ENCODE data around the gene SLC26A5.

DNA sequence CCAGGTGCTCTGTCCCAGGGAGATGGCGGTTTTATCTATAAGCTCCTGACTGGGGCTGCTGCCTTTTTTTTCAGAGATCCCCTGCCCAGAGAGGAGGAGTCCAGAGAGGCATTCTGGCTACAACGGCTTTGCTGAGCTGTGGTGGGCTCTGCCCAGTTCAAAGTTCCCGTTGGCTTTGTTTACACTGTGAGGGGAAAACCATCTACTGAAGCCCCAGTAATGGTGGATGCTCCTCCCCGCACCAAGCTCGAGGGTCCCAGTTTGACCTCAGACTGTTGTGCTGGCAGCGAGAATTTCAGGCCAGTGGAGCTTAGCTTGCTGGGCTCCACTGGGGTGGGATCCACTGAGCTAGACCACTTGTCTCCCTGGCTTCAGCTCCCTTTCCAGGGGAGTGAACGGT is 16.4 kb upstream of the SLC26A5 start:
- TF ChIP-seq, protein P1, sequence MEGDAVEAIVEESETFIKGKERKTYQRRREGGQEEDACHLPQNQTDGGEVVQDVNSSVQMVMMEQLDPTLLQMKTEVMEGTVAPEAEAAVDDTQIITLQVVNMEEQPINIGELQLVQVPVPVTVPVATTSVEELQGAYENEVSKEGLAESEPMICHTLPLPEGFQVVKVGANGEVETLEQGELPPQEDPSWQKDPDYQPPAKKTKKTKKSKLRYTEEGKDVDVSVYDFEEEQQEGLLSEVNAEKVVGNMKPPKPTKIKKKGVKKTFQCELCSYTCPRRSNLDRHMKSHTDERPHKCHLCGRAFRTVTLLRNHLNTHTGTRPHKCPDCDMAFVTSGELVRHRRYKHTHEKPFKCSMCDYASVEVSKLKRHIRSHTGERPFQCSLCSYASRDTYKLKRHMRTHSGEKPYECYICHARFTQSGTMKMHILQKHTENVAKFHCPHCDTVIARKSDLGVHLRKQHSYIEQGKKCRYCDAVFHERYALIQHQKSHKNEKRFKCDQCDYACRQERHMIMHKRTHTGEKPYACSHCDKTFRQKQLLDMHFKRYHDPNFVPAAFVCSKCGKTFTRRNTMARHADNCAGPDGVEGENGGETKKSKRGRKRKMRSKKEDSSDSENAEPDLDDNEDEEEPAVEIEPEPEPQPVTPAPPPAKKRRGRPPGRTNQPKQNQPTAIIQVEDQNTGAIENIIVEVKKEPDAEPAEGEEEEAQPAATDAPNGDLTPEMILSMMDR (IDR thresholded peaks at IDR 0.05): no peak
- TF ChIP-seq POLR2AphosphoS5 (IDR thresholded peaks at IDR 0.05): no peak
- TF ChIP-seq EP300 (IDR thresholded peaks at IDR 0.05): no peak
- TF ChIP-seq POLR2A (IDR thresholded peaks at IDR 0.05): no peak
